Gastroesophageal sphincter (tissue), 3 donors: ENCODE measurements around the gene DCAF10.
"Not testable (repeated sequence)": the region's sequence is repeated elsewhere in the genome, so short reads cannot be mapped to it uniquely, and the experiment has no call there.

ENCODE experiments used
- POLR2A ChIP-seq, 2 donors: fragments of 450-650 bp; IDR thresholded peaks; one replicate each; pipeline ENCODE4 v1.6.1; 2017; ENCODE audit warnings: antibody characterized with exemption in 2 of 2, mild to moderate bottlenecking in 2 of 2, moderate library complexity in 1 of 2
- TF ChIP-seq, protein P1 (sequence below), 4 experiments: fragments of 200-600 bp in 2 of 4; fragments of 450-650 bp in 2 of 4; sonication (generic) in 1 of 4; IDR thresholded peaks; one replicate each; pipeline ENCODE4 v1.5.1; 2017 to 2019; ENCODE audit warnings: antibody characterized with exemption in 4 of 4, mild to moderate bottlenecking in 2 of 4, moderate library complexity in 2 of 4

- TF ChIP-seq, protein P1, sequence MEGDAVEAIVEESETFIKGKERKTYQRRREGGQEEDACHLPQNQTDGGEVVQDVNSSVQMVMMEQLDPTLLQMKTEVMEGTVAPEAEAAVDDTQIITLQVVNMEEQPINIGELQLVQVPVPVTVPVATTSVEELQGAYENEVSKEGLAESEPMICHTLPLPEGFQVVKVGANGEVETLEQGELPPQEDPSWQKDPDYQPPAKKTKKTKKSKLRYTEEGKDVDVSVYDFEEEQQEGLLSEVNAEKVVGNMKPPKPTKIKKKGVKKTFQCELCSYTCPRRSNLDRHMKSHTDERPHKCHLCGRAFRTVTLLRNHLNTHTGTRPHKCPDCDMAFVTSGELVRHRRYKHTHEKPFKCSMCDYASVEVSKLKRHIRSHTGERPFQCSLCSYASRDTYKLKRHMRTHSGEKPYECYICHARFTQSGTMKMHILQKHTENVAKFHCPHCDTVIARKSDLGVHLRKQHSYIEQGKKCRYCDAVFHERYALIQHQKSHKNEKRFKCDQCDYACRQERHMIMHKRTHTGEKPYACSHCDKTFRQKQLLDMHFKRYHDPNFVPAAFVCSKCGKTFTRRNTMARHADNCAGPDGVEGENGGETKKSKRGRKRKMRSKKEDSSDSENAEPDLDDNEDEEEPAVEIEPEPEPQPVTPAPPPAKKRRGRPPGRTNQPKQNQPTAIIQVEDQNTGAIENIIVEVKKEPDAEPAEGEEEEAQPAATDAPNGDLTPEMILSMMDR (IDR thresholded peaks at IDR 0.05): not testable (repeated sequence)
- not testable (repeated sequence) for TF ChIP-seq POLR2A (IDR thresholded peaks at IDR 0.05)
Measured at GRCh38 chr9:37891042-37891441, 90.4 kb downstream of the DCAF10 start.
